B cell (primary cell): ENCODE data around the gene MAP6. TPM values are rescaled to one million over a fixed set of nuclear protein-coding genes. Genes with fewer than 3 reads are reported as not detected.

ENCODE experiments used
- ATAC-seq: fragments of 200-7000 bp; cut with Tn5 transposase; one replicate; pipeline ENCODE4 v1.10.0; 2021; ENCODE audit warnings: low read depth, mild to moderate bottlenecking, moderate number of reproducible peaks, moderate library complexity
- CTCF ChIA-PET: fragments of 350-600 bp; sonication (Branson Sonifier 250); formaldehyde crosslinking; loops from one replicate; lab custom pipeline; 2021; ENCODE audit warnings: antibody characterized with exemption, inconsistent platforms; lab: Charles Lee
- POLR2A ChIA-PET: fragments of 350-600 bp; sonication (Branson Sonifier 250); formaldehyde crosslinking; loops from one replicate; lab custom pipeline; 2021; ENCODE audit warnings: antibody characterized with exemption; lab: Charles Lee
- DNase-seq: peaks from one replicate; pipeline ENCODE4 v3.0.0; 2013
- H2AFZ ChIP-seq: 2 replicates; pipeline ENCODE4 v1.6.1; 2012; ENCODE audit warnings: mild to moderate bottlenecking, low read depth, low read length; ENCODE audit not compliant: insufficient read depth, poor library complexity, severe bottlenecking
- H3K27ac ChIP-seq, 2 donors: 1 replicate in 1 of 2; 2 replicates in 1 of 2; pipeline ENCODE4 v1.5.1; 2012 to 2013; ENCODE audit warnings: low read length in 2 of 2, mild to moderate bottlenecking in 2 of 2, moderate library complexity in 1 of 2
- H3K27me3 ChIP-seq, 4 experiments: fragments of 200-600 bp in 1 of 4; sonication (generic) in 1 of 4; replicated peaks in 1 of 4; 1 replicate in 2 of 4; 2 replicates in 2 of 4; pipeline versions ENCODE4 v1.6.1 to v1.7.0; 2013 to 2016; ENCODE audit warnings: low read length in 3 of 4, mild to moderate bottlenecking in 2 of 4, mixed read lengths in 1 of 4, moderate library complexity in 1 of 4; ENCODE audit not compliant: insufficient read depth in 4 of 4, control insufficient read depth in 3 of 4; ENCODE audit errors: control extremely low read depth in 1 of 4
- H3K36me3 ChIP-seq, 2 experiments: replicated peaks in 1 of 2; 1 replicate in 1 of 2; 2 replicates in 1 of 2; pipeline versions ENCODE4 v1.6.1 to v1.7.1; 2013; ENCODE audit warnings: low read length in 1 of 2; ENCODE audit not compliant: insufficient read depth in 2 of 2, control insufficient read depth in 1 of 2; ENCODE audit errors: control extremely low read depth in 1 of 2, extremely low read depth in 1 of 2
- H3K4me1 ChIP-seq, 2 donors: fragments of 200-600 bp in 1 of 2; sonication (generic) in 1 of 2; 1 replicate in 1 of 2; 2 replicates in 1 of 2; pipeline versions ENCODE4 v1.5.1 to v1.6.1; 2013 to 2017; ENCODE audit warnings: low read length in 2 of 2; ENCODE audit not compliant: control insufficient read depth in 2 of 2, insufficient read depth in 2 of 2
- H3K4me2 ChIP-seq: replicated peaks from 2 replicates; pipeline ENCODE3; 2012; ENCODE audit warnings: mild to moderate bottlenecking, low read depth, low read length; ENCODE audit not compliant: poor library complexity, severe bottlenecking
- H3K4me3 ChIP-seq, 5 experiments: fragments of 200-600 bp in 1 of 5; sonication (generic) in 1 of 5; 1 replicate in 3 of 5; 2 replicates in 2 of 5; pipeline versions ENCODE4 v1.5.1 to v1.7.0; 2011 to 2016; ENCODE audit warnings: low read length in 4 of 5, mild to moderate bottlenecking in 4 of 5, low read depth in 2 of 5, control low read depth in 1 of 5, moderate library complexity in 1 of 5; ENCODE audit not compliant: insufficient read depth in 1 of 5; ENCODE audit errors: control extremely low read depth in 1 of 5, extremely low read depth in 1 of 5
- H3K79me2 ChIP-seq: fragments of 200-600 bp; sonication (generic); one replicate; pipeline ENCODE4 v1.6.0; 2016; ENCODE audit warnings: low read length; ENCODE audit not compliant: control insufficient read depth, insufficient read depth
- H3K9ac ChIP-seq: fragments of 200-600 bp; sonication (generic); 2 replicates; pipeline ENCODE4 v1.6.1; 2017; ENCODE audit warnings: mild to moderate bottlenecking, low read length, moderate library complexity
- H3K9me3 ChIP-seq, 3 donors: one replicate each; pipeline versions ENCODE4 v1.6.1 to v1.7.1; 2013; ENCODE audit warnings: low read length in 2 of 3; ENCODE audit not compliant: control insufficient read depth in 2 of 3, insufficient read depth in 1 of 3; ENCODE audit errors: control extremely low read depth in 1 of 3
- H4K20me1 ChIP-seq: 2 replicates; pipeline ENCODE4 v1.6.0; 2012; ENCODE audit warnings: mild to moderate bottlenecking, low read length; ENCODE audit not compliant: insufficient read depth, control insufficient read depth, poor library complexity, severe bottlenecking
- H3K27ac Mint-ChIP-seq: one replicate; pipeline ENCODE4 v1.8.0; 2021; ENCODE audit warnings: mixed read lengths
- H3K27me3 Mint-ChIP-seq: one replicate; pipeline ENCODE4 v1.8.0; 2021; ENCODE audit warnings: mixed read lengths
- H3K4me1 Mint-ChIP-seq: one replicate; pipeline ENCODE4 v1.8.0; 2021; ENCODE audit warnings: mixed read lengths
- H3K4me3 Mint-ChIP-seq: one replicate; pipeline ENCODE4 v1.8.0; 2021; ENCODE audit warnings: mixed read lengths
- H3K9me3 Mint-ChIP-seq: one replicate; pipeline ENCODE4 v1.8.0; 2022; ENCODE audit warnings: mixed read lengths; ENCODE audit not compliant: insufficient read depth
- EZH2 ChIP-seq: IDR thresholded peaks from 2 replicates; pipeline ENCODE4 v1.6.1; 2012; ENCODE audit warnings: borderline replicate concordance, low read depth, mild to moderate bottlenecking, moderate library complexity, low read length; ENCODE audit not compliant: insufficient read depth, poor library complexity, severe bottlenecking
- WGBS: methylation state at CpG from one replicate; pipeline ENCODE4 v1.1.5; 2013; ENCODE audit warnings: missing lambda C conversion rate; ENCODE audit not compliant: insufficient coverage; 5-methylcytosine and 5-hydroxymethylcytosine counted together
- intact Hi-C: fragments of 100-400 bp; cut with micrococcal nuclease; formaldehyde crosslinking; loops from one replicate; pipeline ENCODE4 v1.10.0; 2022
- polyA plus RNA-seq: library from polyadenylated mRNA; depleted of rRNA; stranded (reverse); fragments of >200 nt; gene quantifications from 2 replicates; pipeline ENCODE4 v1.2.3, GENCODE V29; 2012
- total RNA-seq, 2 donors: library from RNA; stranded (reverse); fragments of 120-200 nt in 1 of 2; gene quantifications; 1 replicate in 1 of 2; 2 replicates in 1 of 2; pipeline versions ENCODE4 v1.2.3 to v1.2.4, GENCODE V29; 2013 to 2022
- TF ChIP-seq, protein P1 (sequence below): fragments of 200-600 bp; IDR thresholded peaks from one replicate; pipeline ENCODE4 v1.8.0; 2022; ENCODE audit warnings: antibody characterized with exemption, mild to moderate bottlenecking

Gene MAP6
- total and polyA plus RNA-seq, 2 donors (not counting 1 experiment from before 2014, with no cell fraction given) = 0.54 to 0.57 TPM

DNA sequence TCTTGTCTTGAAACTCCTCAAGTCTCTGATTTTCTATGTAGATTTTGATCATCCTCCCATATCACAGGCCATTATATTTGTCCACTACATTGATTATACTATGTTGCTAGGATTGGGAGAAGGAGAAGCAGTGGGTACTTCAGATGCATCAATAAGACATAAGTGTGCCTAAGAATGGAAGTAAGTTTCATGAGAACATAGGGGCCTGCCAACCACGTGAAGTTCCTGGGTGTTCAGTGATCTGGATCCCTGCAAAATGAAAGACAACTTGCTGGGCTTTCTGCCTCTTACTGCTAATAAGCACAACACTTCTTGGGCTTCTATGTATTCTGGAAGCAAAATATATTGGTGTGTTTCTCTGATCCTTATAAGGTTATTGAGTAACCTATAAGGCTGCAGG lies 89.0 kb downstream of the MAP6 start:
- Histone ChIP-seq H3K4me3 (no peak overlapping the region), H4K20me1 (no peaks in the 10 kb centered on the region), H3K9ac (no peak overlapping the region), H3K9me3 (peaks cover 0 to 14% (median 3%) of the 10 kb centered on the region in 3 donors), H3K4me2 (no peak overlapping the region), H3K36me3 (no peaks in the 10 kb centered on the region), H2AFZ (no peak overlapping the region), H3K79me2 (no peaks in the 10 kb centered on the region), H3K4me1 (peaks cover 38 to 47% of the 10 kb centered on the region in 2 donors), H3K27me3 (no peaks in the 10 kb centered on the region), H3K27ac (no peak overlapping the region)
- no peak for TF ChIP-seq EZH2
- TF ChIP-seq, protein P1, sequence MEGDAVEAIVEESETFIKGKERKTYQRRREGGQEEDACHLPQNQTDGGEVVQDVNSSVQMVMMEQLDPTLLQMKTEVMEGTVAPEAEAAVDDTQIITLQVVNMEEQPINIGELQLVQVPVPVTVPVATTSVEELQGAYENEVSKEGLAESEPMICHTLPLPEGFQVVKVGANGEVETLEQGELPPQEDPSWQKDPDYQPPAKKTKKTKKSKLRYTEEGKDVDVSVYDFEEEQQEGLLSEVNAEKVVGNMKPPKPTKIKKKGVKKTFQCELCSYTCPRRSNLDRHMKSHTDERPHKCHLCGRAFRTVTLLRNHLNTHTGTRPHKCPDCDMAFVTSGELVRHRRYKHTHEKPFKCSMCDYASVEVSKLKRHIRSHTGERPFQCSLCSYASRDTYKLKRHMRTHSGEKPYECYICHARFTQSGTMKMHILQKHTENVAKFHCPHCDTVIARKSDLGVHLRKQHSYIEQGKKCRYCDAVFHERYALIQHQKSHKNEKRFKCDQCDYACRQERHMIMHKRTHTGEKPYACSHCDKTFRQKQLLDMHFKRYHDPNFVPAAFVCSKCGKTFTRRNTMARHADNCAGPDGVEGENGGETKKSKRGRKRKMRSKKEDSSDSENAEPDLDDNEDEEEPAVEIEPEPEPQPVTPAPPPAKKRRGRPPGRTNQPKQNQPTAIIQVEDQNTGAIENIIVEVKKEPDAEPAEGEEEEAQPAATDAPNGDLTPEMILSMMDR = no peak
- Mint-ChIP-seq H3K4me3 (no peak overlapping the region), H3K27ac (no peak overlapping the region), H3K9me3 (peaks cover 2% of the 10 kb centered on the region), H3K27me3 (no peaks in the 10 kb centered on the region), H3K4me1 (peaks cover 46% of the 10 kb centered on the region)
- intact Hi-C loops = loop anchor here (5.0 kb wide), 1 partner anchor 112 kb away; no protein-coding TSS in a partner anchor
- DNase-seq (no peak), ATAC-seq (no peak)
- ChIA-PET POLR2A (no interaction called here), CTCF (no interaction called here)
- WGBS = no CpG with 5 or more reads among the region's 1 CpG

DNA sequence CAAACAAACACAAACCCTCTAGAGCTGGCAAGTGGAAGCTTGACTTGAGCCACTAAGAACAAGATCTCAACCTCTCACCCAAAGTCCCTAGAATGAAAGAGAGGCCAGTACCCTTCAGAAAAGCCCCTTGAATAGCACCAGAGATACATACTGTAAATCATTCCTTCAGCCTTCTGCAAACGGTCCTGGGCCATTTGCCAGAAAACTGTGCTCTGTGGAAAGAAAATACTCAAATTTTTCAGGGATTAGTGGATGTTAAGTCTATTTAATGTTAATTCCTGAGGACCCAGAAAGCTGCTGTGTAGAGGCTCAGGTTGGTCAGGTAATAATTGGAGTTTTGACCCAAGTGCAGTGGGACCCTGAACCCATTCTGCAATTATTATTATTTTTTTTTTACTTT lies 89.9 kb downstream of the MAP6 start:
- peaks cover 36 to 45% of the 10 kb centered on the region in 2 donors for H3K4me1 ChIP-seq
- peaks cover 39% of the 10 kb centered on the region for H3K4me1 Mint-ChIP-seq
- TF ChIP-seq, protein P1 = no peak
- no peak for TF ChIP-seq EZH2
- ChIA-PET CTCF (interaction anchor here (1.6 kb wide), 1 partner anchor 25 kb away, joined by 3 read pairs; no protein-coding TSS in a partner anchor), POLR2A (interaction anchor here (0.7 kb wide), 1 partner anchor 15 kb away, joined by 3 read pairs; no protein-coding TSS in a partner anchor)
- H3K79me2 ChIP-seq = no peaks in the 10 kb centered on the region
- no peaks in the 10 kb centered on the region for H4K20me1 ChIP-seq
- H3K4me3 ChIP-seq = no peak overlapping the region
- no peak overlapping the region for H3K9ac ChIP-seq
- WGBS = no CpG with 5 or more reads among the region's 1 CpG
- H3K36me3 ChIP-seq = no peaks in the 10 kb centered on the region
- peaks cover 0 to 14% (median 3%) of the 10 kb centered on the region in 3 donors for H3K9me3 ChIP-seq
- peaks cover 2% of the 10 kb centered on the region for H3K9me3 Mint-ChIP-seq
- H3K27ac Mint-ChIP-seq = no peak overlapping the region
- H2AFZ ChIP-seq = no peak overlapping the region
- DNase-seq = no peak
- H3K4me2 ChIP-seq = no peak overlapping the region
- no peak overlapping the region for H3K4me3 Mint-ChIP-seq
- no peaks in the 10 kb centered on the region for H3K27me3 ChIP-seq
- H3K27ac ChIP-seq = no peak overlapping the region
- intact Hi-C loops = no loop called here
- ATAC-seq = no peak
- peaks cover 6% of the 10 kb centered on the region for H3K27me3 Mint-ChIP-seq
